HepG2 (cell line): ENCODE measurements around the gene IGFBP7. TPM values are rescaled to one million over a fixed set of nuclear protein-coding genes. Genes with fewer than 3 reads are reported as not detected.

ENCODE experiments used
- ATAC-seq: fragments of 200-7000 bp; cut with Tn5 transposase; 3 replicates; pipeline ENCODE4 v1.9.1; 2020; ENCODE audit warnings: mild to moderate bottlenecking, moderate library complexity
- BruUV-seq: library from RNA; stranded (reverse); fragments of 400-500 nt; replicated peaks from 2 replicates; lab custom pipeline; 2021; lab: Mats Ljungman, UMichigan
- CTCF ChIA-PET: fragments of 300-600 bp; formaldehyde crosslinking; extraction: SDS; loops from one replicate; lab custom pipeline; 2021; ENCODE audit warnings: low total read pairs, inconsistent platforms, low intra/inter-chr PET ratio; lab: Yijun Ruan, JAX
- POLR2A ChIA-PET: fragments of 350-600 bp; sonication (Branson Sonifier 250); formaldehyde crosslinking; loops from one replicate; lab custom pipeline; 2020; ENCODE audit warnings: antibody characterized with exemption, inconsistent platforms; lab: Yijun Ruan, JAX
- DNase-seq: peaks from one replicate; pipeline ENCODE4 v3.0.0-alpha.2; 2015; ENCODE audit warnings: low spot score
- FAIRE-seq: peaks from 3 replicates; lab custom pipeline; 2011; peaks lifted over from hg19 to GRCh38; lab: Jason Lieb, UNC
- H2AFZ ChIP-seq: one replicate; pipeline ENCODE4 v1.6.1; 2011; ENCODE audit warnings: low read length, inconsistent platforms
- H3K27ac ChIP-seq: fragments of 300-600 bp; 3 replicates; pipeline ENCODE4 v1.8.0; 2011; ENCODE audit warnings: mixed run types, mild to moderate bottlenecking, mixed read lengths, low read length, inconsistent platforms; ENCODE audit not compliant: insufficient read depth; ENCODE audit errors: extremely low read length
- H3K27me3 ChIP-seq, 2 experiments: fragments of 200-600 bp in 1 of 2; 2 replicates in 1 of 2; 3 replicates in 1 of 2; pipeline versions ENCODE4 v1.6.0 to v1.8.0; 2011; ENCODE audit warnings: low read length in 2 of 2, mild to moderate bottlenecking in 2 of 2, moderate library complexity in 2 of 2, inconsistent platforms in 1 of 2; ENCODE audit not compliant: insufficient read depth in 2 of 2, control insufficient read depth in 1 of 2
- H3K36me3 ChIP-seq, 2 experiments: fragments of 200-600 bp in 1 of 2; replicated peaks in 1 of 2; 2 replicates in 1 of 2; 3 replicates in 1 of 2; pipeline versions ENCODE4 v1.5.1 to v1.8.0; 2011; ENCODE audit warnings: low read length in 2 of 2, inconsistent platforms in 1 of 2; ENCODE audit not compliant: insufficient read depth in 2 of 2, control insufficient read depth in 1 of 2
- H3K4me1 ChIP-seq: 2 replicates; pipeline ENCODE4 v1.5.1; 2012; ENCODE audit warnings: low read length, inconsistent platforms; ENCODE audit not compliant: insufficient read depth
- H3K4me2 ChIP-seq: 2 replicates; pipeline ENCODE4 v1.6.0; 2011; ENCODE audit warnings: low read depth, low read length, inconsistent platforms
- H3K4me3 ChIP-seq, 3 experiments: fragments of 200-600 bp in 1 of 3; sonication (generic), shearing (Covaris generic) in 1 of 3; replicated peaks in 1 of 3; 2 replicates each; pipeline ENCODE4 v1.5.1; 2011 to 2016; ENCODE audit warnings: low read length in 3 of 3, inconsistent platforms in 2 of 3, low read depth in 2 of 3, mild to moderate bottlenecking in 2 of 3, control low read depth in 1 of 3, mixed read lengths in 1 of 3; ENCODE audit not compliant: insufficient read depth in 1 of 3
- H3K79me2 ChIP-seq: one replicate; pipeline ENCODE4 v1.6.1; 2011; ENCODE audit warnings: low read length, inconsistent platforms; ENCODE audit not compliant: insufficient read depth
- H3K9ac ChIP-seq: 2 replicates; pipeline ENCODE4 v1.6.0; 2011; ENCODE audit warnings: mild to moderate bottlenecking, low read depth, low read length, inconsistent platforms; ENCODE audit not compliant: insufficient read depth
- H3K9me3 ChIP-seq: 2 replicates; pipeline ENCODE4 v1.5.1; 2012; ENCODE audit warnings: mild to moderate bottlenecking, low read length
- H4K20me1 ChIP-seq: 2 replicates; pipeline ENCODE4 v1.6.0; 2011; ENCODE audit warnings: inconsistent platforms, mild to moderate bottlenecking, low read length, moderate library complexity; ENCODE audit not compliant: insufficient read depth
- ATM ChIP-seq: fragments of 450-650 bp; IDR thresholded peaks from 2 replicates; pipeline ENCODE4 v1.7.1; 2017; ENCODE audit warnings: mild to moderate bottlenecking, borderline replicate concordance
- CEBPB ChIP-seq: IDR thresholded peaks from 2 replicates; pipeline ENCODE4 v1.6.1; 2011; ENCODE audit warnings: low read depth, low read length, improper control_type of control experiment, borderline replicate concordance
- CHD4 ChIP-seq: fragments of 200-600 bp; sonication (generic); IDR thresholded peaks from 2 replicates; pipeline ENCODE4 v1.7.0; 2017; ENCODE audit warnings: mild to moderate bottlenecking, low read length, borderline replicate concordance
- HMGA1 ChIP-seq: sonication (generic); formaldehyde crosslinking; conservative IDR thresholded peaks from 2 replicates; pipeline ENCODE4 v1.4.0; 2020; ENCODE audit warnings: missing genetic modification reagents
- HNRNPLL ChIP-seq: fragments of 200-400 bp; formaldehyde crosslinking; IDR thresholded peaks from 2 replicates; pipeline ENCODE4 v1.6.1; 2017; ENCODE audit warnings: mild to moderate bottlenecking, low read depth, low read length; ENCODE audit not compliant: poor library complexity, severe bottlenecking
- MED8 ChIP-seq: sonication (generic); formaldehyde crosslinking; IDR thresholded peaks from 2 replicates; pipeline ENCODE4 v1.8.1; 2023; ENCODE audit warnings: mild to moderate bottlenecking, missing genetic modification reagents; ENCODE audit not compliant: insufficient replicate concordance
- NAIF1 ChIP-seq: sonication (generic); formaldehyde crosslinking; IDR thresholded peaks from 2 replicates; pipeline ENCODE4 v1.5.0; 2020; ENCODE audit warnings: mild to moderate bottlenecking, missing genetic modification reagents, borderline replicate concordance
- POGZ ChIP-seq: sonication (generic); formaldehyde crosslinking; IDR thresholded peaks from 2 replicates; pipeline ENCODE4 v1.4.0; 2020; ENCODE audit warnings: mild to moderate bottlenecking, missing genetic modification reagents
- SMARCE1 ChIP-seq: fragments of 450-650 bp; IDR thresholded peaks from 2 replicates; pipeline ENCODE4 v1.6.1; 2017; ENCODE audit warnings: borderline replicate concordance
- TGIF2 ChIP-seq: IDR thresholded peaks from 2 replicates; pipeline ENCODE4 v1.6.1; 2016; ENCODE audit warnings: control low read depth, missing compliant biosample characterization
- ZFP62 ChIP-seq: sonication (generic); formaldehyde crosslinking; IDR thresholded peaks from 2 replicates; pipeline ENCODE4 v1.4.0; 2020; ENCODE audit warnings: missing genetic modification reagents
- ZNF292 ChIP-seq: sonication (generic); formaldehyde crosslinking; IDR thresholded peaks from 2 replicates; pipeline ENCODE4 v1.8.1; 2022; ENCODE audit warnings: mild to moderate bottlenecking, low read depth, missing genetic modification reagents, borderline replicate concordance
- ZNF749 ChIP-seq: sonication (generic); formaldehyde crosslinking; IDR thresholded peaks from 2 replicates; pipeline ENCODE4 v1.8.0; 2022; ENCODE audit warnings: mild to moderate bottlenecking, missing genetic modification reagents, moderate library complexity, borderline replicate concordance
- WGBS: methylation state at CpG from one replicate; pipeline ENCODE4 v1.1.6; 2017; ENCODE audit warnings: low lambda C conversion rate; 5-methylcytosine and 5-hydroxymethylcytosine counted together
- in situ Hi-C: cut with HindIII; loops from 2 replicates; pipeline ENCODE4 v1.10.0; 2017; ENCODE audit warnings: low pct_unique_long_range_greater_than_20kb; ENCODE audit not compliant: extremely low pct_ligation_motif_present
- intact Hi-C: fragments of 100-400 bp; cut with micrococcal nuclease; formaldehyde crosslinking; loops from one replicate; pipeline ENCODE4 v1.10.0; 2022; ENCODE audit not compliant: unreplicated experiment
- polyA plus RNA-seq, 8 experiments: library from polyadenylated mRNA; depleted of rRNA in 3 of 8; stranded (reverse) in 7 of 8; unstranded in 1 of 8; fragments of >200 nt; fragmentation: Illumina TruSeq in 4 of 8; extraction: Trizol in 4 of 8; gene quantifications; 2 replicates each; pipeline versions ENCODE4 v1.2.1 to v1.2.3, GENCODE V29; 2011 to 2016; ENCODE audit warnings: low read depth in 4 of 8, missing spikeins in 1 of 8, mixed read lengths in 1 of 8; ENCODE audit not compliant: insufficient read depth in 1 of 8
- total RNA-seq, 5 experiments: library from RNA; depleted of rRNA; stranded (reverse); fragments of >200 nt; fragmentation: Illumina TruSeq; extraction: Trizol; gene quantifications; 2 replicates each; pipeline ENCODE4 v1.2.3, GENCODE V29; 2016; ENCODE audit warnings: low read depth in 1 of 5
- TF ChIP-seq, protein P1 (sequence below): sonication (generic); formaldehyde crosslinking; IDR thresholded peaks from 2 replicates; pipeline ENCODE4 v1.4.0; 2020; ENCODE audit warnings: missing genetic modification reagents, borderline replicate concordance
- TF ChIP-seq, protein P2 (sequence below): sonication (generic); formaldehyde crosslinking; IDR thresholded peaks from 2 replicates; pipeline ENCODE4 v1.8.0; 2022; ENCODE audit warnings: mild to moderate bottlenecking, missing genetic modification reagents
- TF ChIP-seq, protein P3 (sequence below): sonication (generic); formaldehyde crosslinking; IDR thresholded peaks from 2 replicates; pipeline ENCODE4 v1.4.0; 2020; ENCODE audit warnings: missing genetic modification reagents

IGFBP7 gene
- total and polyA plus RNA-seq, 2 of the 13 experiments (the other 11 are each of a cell fraction or from before 2014, with no cell fraction given), result 1.1 to 1.3 TPM

DNA sequence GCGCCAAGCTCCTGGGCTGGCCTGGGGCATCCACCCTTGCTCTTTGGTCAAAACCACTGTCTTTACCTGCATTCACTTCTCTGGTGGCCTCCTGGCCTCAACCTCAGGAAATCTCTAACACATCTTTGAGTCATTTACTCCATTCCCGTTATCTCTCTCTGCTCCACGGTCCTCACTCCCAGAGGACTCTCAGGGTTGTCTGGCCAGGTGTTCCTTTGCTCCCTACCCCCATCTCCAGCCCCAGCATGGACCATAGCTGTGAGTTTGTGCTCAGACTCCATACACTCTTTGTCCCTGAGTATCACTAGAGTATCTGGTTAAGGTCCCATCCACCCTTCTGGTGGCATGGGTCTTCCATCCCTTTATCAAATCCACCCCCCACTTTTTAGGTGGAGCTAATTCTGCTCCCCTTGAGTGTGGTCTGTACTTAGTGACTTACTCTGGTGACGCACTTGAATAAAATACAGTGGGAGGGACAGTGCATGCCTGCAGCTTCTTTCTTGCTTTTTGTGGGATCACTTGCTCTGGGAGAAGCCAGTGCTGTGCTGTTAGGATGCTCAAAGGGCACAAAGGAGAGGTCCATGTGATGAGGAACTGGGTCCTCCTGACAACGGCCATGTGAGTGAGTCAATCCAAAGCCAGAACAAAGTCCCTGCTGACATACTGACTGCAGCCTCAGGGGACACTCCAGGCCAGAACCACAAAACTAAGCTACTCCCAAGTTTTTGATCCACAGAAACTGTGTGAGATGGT, 44.3 kb downstream of the IGFBP7 start:
- Histone ChIP-seq H3K27me3 (no peaks in the 10 kb centered on the region), H3K9ac (no peak overlapping the region), H4K20me1 (no peaks in the 10 kb centered on the region), H2AFZ (no peak overlapping the region), H3K4me1 (no peaks in the 10 kb centered on the region), H3K4me2 (no peak overlapping the region), H3K4me3 (no peak overlapping the region), H3K79me2 (no peaks in the 10 kb centered on the region), H3K9me3 (no peaks in the 10 kb centered on the region), H3K27ac (no peak overlapping the region), H3K36me3 (no peaks in the 10 kb centered on the region)
- CTCF ChIA-PET, result no interaction called here
- FAIRE-seq, result no peak
- 48% methylated on average over 4 of the region's 5 CpGs for WGBS
- TF ChIP-seq POGZ (CRISPR knock-in tag) (no peak), HNRNPLL (no peak), SMARCE1 (no peak), ZNF292 (no peak), HMGA1 (CRISPR knock-in tag) (no peak), NAIF1 (no peak), ATM (no peak), MED8 (CRISPR knock-in tag) (no peak), ZNF749 (CRISPR knock-in tag) (no peak), TGIF2 (CRISPR knock-in tag) (no peak), ZFP62 (CRISPR knock-in tag) (no peak), CHD4 (no peak), CEBPB (no peak)
- TF ChIP-seq, protein P1, sequence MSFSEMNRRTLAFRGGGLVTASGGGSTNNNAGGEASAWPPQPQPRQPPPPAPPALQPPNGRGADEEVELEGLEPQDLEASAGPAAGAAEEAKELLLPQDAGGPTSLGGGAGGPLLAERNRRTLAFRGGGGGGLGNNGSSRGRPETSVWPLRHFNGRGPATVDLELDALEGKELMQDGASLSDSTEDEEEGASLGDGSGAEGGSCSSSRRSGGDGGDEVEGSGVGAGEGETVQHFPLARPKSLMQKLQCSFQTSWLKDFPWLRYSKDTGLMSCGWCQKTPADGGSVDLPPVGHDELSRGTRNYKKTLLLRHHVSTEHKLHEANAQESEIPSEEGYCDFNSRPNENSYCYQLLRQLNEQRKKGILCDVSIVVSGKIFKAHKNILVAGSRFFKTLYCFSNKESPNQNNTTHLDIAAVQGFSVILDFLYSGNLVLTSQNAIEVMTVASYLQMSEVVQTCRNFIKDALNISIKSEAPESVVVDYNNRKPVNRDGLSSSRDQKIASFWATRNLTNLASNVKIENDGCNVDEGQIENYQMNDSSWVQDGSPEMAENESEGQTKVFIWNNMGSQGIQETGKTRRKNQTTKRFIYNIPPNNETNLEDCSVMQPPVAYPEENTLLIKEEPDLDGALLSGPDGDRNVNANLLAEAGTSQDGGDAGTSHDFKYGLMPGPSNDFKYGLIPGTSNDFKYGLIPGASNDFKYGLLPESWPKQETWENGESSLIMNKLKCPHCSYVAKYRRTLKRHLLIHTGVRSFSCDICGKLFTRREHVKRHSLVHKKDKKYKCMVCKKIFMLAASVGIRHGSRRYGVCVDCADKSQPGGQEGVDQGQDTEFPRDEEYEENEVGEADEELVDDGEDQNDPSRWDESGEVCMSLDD (CRISPR knock-in tag), result no peak
- TF ChIP-seq, protein P2, sequence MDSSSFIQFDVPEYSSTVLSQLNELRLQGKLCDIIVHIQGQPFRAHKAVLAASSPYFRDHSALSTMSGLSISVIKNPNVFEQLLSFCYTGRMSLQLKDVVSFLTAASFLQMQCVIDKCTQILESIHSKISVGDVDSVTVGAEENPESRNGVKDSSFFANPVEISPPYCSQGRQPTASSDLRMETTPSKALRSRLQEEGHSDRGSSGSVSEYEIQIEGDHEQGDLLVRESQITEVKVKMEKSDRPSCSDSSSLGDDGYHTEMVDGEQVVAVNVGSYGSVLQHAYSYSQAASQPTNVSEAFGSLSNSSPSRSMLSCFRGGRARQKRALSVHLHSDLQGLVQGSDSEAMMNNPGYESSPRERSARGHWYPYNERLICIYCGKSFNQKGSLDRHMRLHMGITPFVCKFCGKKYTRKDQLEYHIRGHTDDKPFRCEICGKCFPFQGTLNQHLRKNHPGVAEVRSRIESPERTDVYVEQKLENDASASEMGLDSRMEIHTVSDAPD, result no peak
- TF ChIP-seq, protein P3, sequence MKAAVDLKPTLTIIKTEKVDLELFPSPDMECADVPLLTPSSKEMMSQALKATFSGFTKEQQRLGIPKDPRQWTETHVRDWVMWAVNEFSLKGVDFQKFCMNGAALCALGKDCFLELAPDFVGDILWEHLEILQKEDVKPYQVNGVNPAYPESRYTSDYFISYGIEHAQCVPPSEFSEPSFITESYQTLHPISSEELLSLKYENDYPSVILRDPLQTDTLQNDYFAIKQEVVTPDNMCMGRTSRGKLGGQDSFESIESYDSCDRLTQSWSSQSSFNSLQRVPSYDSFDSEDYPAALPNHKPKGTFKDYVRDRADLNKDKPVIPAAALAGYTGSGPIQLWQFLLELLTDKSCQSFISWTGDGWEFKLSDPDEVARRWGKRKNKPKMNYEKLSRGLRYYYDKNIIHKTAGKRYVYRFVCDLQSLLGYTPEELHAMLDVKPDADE (CRISPR knock-in tag), result no peak
- no peak for DNase-seq
- in situ Hi-C loops, result no loop called here
- POLR2A ChIA-PET, result no interaction called here
- ATAC-seq, result peak; percentile 77
- intact Hi-C loops, result no loop called here
- no TSS peak for BruUV-seq
